ENCODE data around the gene PARP1.
"Not testable (repeated sequence)": the region's sequence is repeated elsewhere in the genome, so short reads cannot be mapped to it uniquely, and the experiment has no call there.

The PARP1 gene

GRCh38 chr1:226428791-226429461 lies 21.0 kb upstream of the PARP1 start:
- DNase-seq, result peak; percentile 86

GRCh38 chr1:226428348-226428747 lies 20.5 kb upstream of the PARP1 start:
- no peak for DNase-seq

DNA sequence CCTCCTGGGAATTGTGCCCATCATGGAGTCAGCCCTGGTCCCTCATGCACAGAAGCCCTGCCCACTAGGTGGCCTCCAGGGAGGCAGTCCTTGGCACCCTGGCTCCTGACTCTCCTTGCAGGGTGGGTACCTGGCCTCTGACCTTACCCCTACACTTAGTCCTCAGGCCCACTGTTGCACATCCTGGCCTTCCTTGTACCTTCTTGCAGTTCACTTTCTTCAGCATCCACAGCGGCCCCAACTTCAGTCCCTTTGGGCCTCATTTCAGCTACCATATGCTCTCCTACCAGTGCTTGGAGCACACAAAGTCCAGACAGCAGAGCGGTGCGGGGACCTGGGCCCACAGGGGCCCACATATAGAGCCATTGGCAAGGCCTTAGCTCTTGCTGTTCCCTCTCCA lies 19.2 kb upstream of the PARP1 start:
- DNase-seq, result no peak

DNA sequence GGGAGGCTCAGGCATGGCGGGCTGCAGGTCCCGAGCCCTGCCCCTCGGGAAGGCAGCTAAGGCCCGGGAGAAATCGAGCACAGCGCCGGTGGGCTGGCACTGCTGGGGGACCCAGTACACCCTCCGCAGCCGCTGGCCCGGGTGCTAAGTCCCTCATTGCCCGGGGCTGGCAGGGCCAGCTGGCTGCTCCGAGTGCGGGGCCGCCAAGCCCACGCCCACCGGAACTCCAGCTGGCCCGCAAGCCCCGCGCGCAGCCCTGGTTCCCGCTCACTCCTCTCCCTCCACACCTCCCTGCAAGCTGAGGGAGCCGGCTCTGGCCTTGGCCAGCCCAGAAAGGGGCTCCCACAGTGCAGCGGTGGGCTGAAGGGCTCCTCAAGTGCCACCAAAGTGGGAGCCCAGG lies 18.5 kb upstream of the PARP1 start:
- not testable (repeated sequence) for DNase-seq

DNA sequence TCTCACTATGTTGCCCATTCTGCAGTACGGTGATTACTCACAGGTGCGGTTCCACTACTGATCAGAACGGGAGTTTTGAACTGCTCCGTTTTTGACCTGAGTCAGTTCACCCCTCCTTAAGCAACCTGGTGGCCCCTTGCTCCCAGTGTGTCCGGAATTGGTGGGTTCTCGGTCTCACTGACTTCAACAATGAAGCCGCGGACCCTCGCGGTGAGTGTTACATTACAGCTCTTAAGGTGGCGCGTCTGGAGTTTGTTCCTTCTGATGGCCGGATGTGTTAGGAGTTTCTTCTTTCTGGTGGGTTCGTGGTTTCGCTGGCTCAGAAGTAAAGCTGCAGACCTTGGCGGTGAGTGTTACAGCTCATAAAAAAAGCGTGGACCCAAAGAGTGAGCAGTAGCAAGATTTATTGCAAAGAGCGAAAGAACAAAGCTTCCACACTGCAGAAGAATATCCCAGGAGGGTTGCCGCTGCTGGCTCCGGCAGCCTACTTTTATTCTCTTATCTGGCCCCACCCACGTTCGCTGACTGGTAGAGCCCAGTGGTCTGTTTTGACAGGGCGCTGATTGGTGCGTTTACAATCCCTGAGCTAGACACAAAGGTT lies 17.6 kb upstream of the PARP1 start:
- no peak for DNase-seq

DNA sequence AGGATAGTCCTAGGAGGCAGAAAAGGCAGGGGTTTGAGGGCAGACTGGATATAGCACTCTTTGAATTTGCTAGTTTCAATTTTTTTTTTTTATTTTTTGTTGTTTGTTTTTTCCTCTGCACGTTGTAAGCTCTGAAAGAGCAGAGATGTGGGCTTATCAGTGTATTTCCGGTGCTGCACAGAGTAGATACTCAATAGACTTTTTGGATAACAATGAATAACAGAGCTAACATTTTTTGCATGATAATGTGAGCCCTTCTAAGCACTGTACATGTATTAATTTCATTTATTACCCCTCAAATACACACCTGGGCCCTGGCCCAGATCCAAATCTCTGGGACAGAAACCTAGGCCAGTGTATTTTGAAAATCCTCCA lies 17.1 kb upstream of the PARP1 start:
- no peak for DNase-seq

- peak; percentile 74 for DNase-seq
These were observed 16.5 kb upstream of the PARP1 start for GRCh38 chr1:226424221-226425003.

- DNase-seq, result no peak
These were observed 14.6 kb upstream of the PARP1 start for GRCh38 chr1:226422478-226422877.

GRCh38 chr1:226420897-226421296 lies 13.0 kb upstream of the PARP1 start:
- DNase-seq, result no peak

DNA sequence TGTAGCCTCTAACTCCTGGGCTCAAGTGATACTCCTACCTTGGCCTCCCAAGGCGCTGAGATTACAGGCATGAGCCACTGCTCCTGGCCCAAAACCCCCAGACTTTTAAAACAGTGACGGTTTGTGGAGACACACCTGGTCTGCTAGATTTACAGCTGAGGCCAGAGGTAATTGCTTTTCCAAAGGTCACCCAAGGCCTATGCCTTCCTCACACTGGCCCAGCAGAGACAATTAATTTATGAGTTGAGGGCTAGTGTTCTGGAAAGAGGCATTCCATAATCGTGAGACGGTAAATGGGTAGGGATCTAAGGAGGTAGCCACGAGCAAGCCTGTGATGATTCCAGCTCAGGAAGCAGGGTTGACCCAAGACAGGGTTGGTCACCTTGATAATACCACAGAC lies 12.4 kb upstream of the PARP1 start:
- DNase-seq, result no peak

DNA sequence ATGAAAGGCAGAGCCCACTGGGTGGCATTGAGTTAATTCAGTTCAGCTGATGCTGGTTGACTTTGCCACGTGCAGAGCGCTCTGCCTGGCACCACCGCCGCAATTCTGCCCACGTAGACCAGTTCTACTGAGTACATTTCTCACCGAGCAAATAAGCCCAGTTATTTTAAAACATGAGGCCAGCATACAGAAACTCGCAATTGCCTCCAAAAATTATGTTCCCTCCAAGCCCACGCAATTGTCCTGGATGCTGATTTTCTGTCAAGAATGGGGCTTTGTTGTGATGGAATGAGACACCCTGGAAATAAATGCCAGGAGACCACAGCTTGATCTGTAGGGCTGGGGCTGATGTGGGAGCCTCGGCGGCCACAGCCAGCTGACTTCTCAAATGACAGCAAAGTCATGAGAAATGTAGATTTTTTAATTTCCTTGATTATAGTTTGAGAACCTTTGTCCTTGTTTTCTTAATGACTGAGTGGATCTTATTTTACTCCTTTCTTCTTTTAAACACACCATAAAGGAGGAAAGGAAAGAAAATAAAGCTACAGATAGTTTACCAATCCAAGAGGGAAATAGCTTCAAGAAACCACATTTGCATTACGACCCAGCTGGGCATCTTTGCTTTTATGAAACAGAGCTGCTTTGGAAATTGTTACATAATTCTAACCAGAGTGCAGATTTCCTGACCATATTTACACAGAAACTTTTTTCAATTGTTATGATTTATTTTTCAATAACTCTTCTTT lies 11.6 kb upstream of the PARP1 start:
- no peak for DNase-seq

GRCh38 chr1:226417830-226418546 lies 10.1 kb upstream of the PARP1 start:
- DNase-seq, result no peak

GRCh38 chr1:226417350-226417749 lies 9.5 kb upstream of the PARP1 start:
- DNase-seq, result no peak

GRCh38 chr1:226414098-226414698 lies 6.3 kb upstream of the PARP1 start:
- no peak for DNase-seq

GRCh38 chr1:226411619-226412018 lies 3.7 kb upstream of the PARP1 start:
- DNase-seq, result no peak

DNA sequence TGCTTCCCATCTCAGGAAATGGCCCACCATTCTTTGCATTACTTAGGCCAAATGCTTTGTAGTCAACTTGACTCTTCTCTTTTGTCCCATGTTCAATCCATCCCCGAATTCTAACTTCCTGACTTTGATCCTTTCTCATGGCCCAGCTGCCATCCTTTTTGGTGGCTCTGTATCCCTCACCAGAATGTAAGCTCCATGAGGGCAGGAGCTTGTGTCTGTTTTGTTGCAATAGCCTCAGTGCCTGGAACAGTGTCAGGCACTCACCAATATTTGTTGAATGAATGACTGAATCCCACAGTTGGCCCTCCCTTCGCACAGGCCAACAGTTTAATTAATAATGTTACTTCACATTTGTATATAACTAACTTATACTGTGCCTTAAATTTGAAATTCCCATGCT lies 3.1 kb upstream of the PARP1 start:
- DNase-seq, result no peak

- DNase-seq, result no peak
These were observed 1.5 kb upstream of the PARP1 start for GRCh38 chr1:226409392-226409791.

DNA sequence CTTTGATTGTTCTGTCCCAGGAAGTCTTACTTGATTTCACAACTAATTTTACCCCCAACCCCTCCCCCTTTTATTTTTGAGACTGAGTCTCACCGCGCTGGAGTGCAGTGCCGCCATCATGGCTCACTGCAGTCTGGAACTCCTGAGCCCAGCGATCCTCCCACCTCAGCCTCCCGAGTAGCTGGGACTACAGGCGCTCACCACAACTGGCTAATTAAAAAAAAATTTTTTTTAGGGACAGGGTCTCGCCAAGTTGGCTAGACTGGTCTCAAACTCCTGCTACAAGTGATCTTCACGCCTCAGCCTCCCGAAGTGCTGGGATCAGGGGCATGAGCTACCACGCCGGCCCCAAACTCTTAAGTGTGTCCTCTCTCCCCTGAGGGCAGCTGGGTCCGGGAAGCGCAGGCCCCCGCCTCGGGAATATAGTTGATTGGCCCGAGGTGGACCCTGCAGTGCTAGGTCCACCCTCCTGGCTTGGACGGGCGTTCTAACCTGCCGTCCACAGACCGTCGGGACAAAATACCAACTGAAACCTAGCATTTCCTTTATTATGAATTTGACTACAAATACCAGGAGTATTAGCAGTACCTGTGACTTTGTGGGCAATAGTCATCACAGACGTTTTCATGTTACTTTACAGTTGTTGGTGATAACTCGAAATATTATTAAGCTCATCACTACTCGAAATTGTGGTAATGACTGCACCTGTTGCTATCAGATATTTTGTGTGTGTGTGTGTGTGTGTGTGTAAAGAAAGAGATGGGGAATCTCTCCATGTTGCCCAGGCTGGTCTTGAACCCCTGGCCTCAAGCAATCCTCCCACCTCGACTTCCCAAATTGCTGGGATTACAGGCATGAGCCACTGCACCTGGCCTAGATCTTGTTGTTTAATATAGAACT lies 642 bp upstream of the PARP1 start:
- DNase-seq, result peak; percentile 48

GRCh38 chr1:226407199-226407496 lies 745 bp downstream of the PARP1 start:
- no peak for DNase-seq

DNA sequence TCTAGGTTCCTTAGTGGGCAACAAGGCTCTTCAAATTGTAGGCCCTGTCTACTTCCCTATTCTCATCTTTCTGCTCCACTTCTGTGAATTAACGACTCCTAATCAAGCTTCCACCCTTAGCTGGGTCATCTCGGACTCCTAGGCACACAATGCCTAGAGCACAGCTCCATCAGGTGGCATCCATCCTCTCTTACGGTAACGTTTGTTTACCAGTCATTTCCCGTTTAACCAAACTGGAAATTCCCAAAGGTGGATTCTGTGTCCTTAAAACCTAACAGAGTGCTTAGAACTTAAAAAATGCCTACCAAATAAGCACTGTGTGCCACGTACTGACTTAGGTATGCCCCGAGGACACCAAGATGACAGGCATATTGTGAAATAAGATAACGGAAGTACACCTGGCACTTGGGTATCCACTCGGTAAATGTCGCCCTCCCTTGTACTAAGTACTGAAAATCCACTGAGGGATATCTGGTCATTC lies 1.5 kb downstream of the PARP1 start:
- peak; percentile 14 for DNase-seq

DNA sequence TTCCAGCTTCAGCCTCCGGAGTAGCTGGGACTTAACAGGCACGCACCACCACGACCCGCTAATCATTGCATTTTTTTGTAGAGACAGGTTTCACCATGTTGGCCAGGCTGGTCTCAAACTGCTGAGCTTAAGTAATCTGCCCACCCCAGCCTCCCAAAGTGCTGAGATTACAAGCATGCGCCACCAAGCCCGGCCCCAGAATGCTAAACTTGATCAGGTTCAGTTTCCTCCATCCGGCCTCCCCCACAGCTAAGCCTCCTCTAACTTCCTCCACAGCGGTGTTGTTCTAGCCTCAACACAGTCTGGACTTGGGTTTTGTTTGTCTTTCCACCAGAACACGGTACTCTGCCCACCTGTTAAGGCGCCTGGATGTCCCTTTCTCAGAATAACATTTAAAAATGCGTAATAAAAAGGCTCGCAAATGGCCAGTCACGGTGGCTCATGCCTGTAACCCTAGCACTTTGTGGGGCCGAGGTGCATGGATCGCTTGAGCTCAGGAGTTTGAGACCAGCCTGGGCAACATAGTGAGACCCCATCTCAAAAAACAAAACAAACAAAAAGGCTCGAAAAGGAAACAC lies 2.4 kb downstream of the PARP1 start:
- no peak for DNase-seq

Measured in NCI-H146 (cell line).